ENCODE measurements around the gene GYS2. TPM values are rescaled to one million over a fixed set of nuclear protein-coding genes. Genes with fewer than 3 reads are reported as not detected.

GYS2 gene
- total RNA-seq, 1 experiment from 2014 or later = 0.47 TPM

DNA sequence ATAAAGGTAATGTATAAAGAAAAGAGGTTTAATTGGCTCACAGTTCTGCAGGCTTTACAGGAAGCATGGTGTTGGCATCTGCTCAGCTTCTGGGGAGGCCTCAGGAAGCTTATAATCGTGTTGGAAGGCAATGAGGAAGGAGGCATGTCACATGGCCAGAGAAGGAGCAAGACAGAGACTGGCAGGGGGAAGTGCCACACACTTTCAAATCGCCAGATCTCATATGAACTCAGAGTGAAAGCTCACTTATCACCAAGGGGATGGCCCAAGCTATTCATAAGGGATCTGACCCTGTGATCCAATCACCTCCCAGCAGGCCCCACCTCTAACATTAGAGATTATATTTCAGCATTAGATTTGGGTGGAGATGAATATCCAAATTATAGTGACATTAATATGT lies 26.7 kb upstream of the GYS2 start:
- no peak overlapping the region for H3K27ac Mint-ChIP-seq (ENCODE audit: low read depth, unreplicated experiment)
- no peak for TF ChIP-seq CTCF (IDR thresholded peaks at IDR 0.05; ENCODE audit: unreplicated experiment)
- H3K4me3 Mint-ChIP-seq (ENCODE audit: unreplicated experiment) = no peak overlapping the region
- H3K27me3 Mint-ChIP-seq (ENCODE audit: insufficient read depth, unreplicated experiment) = no peaks in the 10 kb centered on the region
- intact Hi-C loops (cut with micrococcal nuclease) = no loop called here
- POLR2A ChIA-PET = interaction anchor here (1.0 kb wide), 1 partner anchor 26 kb away, joined by 3 read pairs; the partner anchor contains the start of gene LDHB
- peaks cover 53% of the 10 kb centered on the region for H3K36me3 Mint-ChIP-seq (ENCODE audit: insufficient read depth, unreplicated experiment)
- no peaks in the 10 kb centered on the region for H3K4me1 Mint-ChIP-seq (ENCODE audit: insufficient read depth, unreplicated experiment)
- no peak for DNase-seq (ENCODE audit: unreplicated experiment)
- no TSS peak for BruUV-seq (replicated peaks)
- CTCF ChIA-PET = interaction anchor here (0.6 to 1.2 kb wide), 2 partner anchors 89 to 134 kb away, joined by 3 read pairs; no protein-coding TSS in a partner anchor
- no peaks in the 10 kb centered on the region for H3K9me3 Mint-ChIP-seq (ENCODE audit: unreplicated experiment)

DNA sequence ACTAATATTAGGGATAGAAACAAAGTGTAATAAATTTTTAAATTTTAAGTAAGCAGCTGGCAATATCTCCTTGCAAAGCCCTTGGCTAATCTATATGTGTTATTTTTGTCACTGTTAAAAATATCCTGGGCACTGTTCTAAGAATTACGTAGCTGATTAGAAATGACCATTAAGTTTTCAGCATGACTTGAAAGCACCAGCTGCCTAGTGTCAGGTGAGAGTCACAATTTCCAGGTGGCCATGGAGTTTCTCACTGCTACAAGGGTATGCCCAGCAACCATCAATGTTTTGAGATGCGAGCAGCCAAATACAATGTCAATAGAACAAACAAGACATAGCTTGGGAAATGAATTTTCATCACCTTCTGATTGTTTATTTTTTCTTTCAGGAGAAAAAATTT lies 23.3 kb upstream of the GYS2 start:
- Mint-ChIP-seq H3K4me3 (ENCODE audit: unreplicated experiment) (no peak overlapping the region), H3K27me3 (ENCODE audit: insufficient read depth, unreplicated experiment) (no peaks in the 10 kb centered on the region), H3K4me1 (ENCODE audit: insufficient read depth, unreplicated experiment) (no peaks in the 10 kb centered on the region), H3K36me3 (ENCODE audit: insufficient read depth, unreplicated experiment) (peaks cover 19% of the 10 kb centered on the region), H3K9me3 (ENCODE audit: unreplicated experiment) (peaks cover 8% of the 10 kb centered on the region), H3K27ac (ENCODE audit: low read depth, unreplicated experiment) (no peak overlapping the region)
- ChIA-PET CTCF (interaction anchor here (0.5 kb wide), 1 partner anchor 96 kb away, joined by 4 read pairs; no protein-coding TSS in a partner anchor), POLR2A (interaction anchor here (0.6 kb wide), 1 partner anchor 61 kb away, joined by 3 read pairs; no protein-coding TSS in a partner anchor)
- no peak for TF ChIP-seq CTCF (IDR thresholded peaks at IDR 0.05; ENCODE audit: unreplicated experiment)
- intact Hi-C loops (cut with micrococcal nuclease) = no loop called here
- BruUV-seq (replicated peaks) = no TSS peak
- DNase-seq (ENCODE audit: unreplicated experiment) = no peak

GRCh38 chr12:21618566-21618965 lies 13.9 kb upstream of the GYS2 start:
- intact Hi-C loops (cut with micrococcal nuclease) = no loop called here
- H3K36me3 Mint-ChIP-seq (ENCODE audit: insufficient read depth, unreplicated experiment) = no peaks in the 10 kb centered on the region
- no peaks in the 10 kb centered on the region for H3K9me3 Mint-ChIP-seq (ENCODE audit: unreplicated experiment)
- DNase-seq (ENCODE audit: unreplicated experiment) = no peak
- TF ChIP-seq CTCF (IDR thresholded peaks at IDR 0.05; ENCODE audit: unreplicated experiment) = no peak
- no peak overlapping the region for H3K27ac Mint-ChIP-seq (ENCODE audit: low read depth, unreplicated experiment)
- peaks cover 22% of the 10 kb centered on the region for H3K4me1 Mint-ChIP-seq (ENCODE audit: insufficient read depth, unreplicated experiment)
- BruUV-seq (replicated peaks) = no TSS peak
- no peak overlapping the region for H3K4me3 Mint-ChIP-seq (ENCODE audit: unreplicated experiment)
- no peaks in the 10 kb centered on the region for H3K27me3 Mint-ChIP-seq (ENCODE audit: insufficient read depth, unreplicated experiment)
- ChIA-PET POLR2A (no interaction called here), CTCF (interaction anchor here (0.5 kb wide), 1 partner anchor 90 kb away, joined by 3 read pairs; no protein-coding TSS in a partner anchor)

GRCh38 chr12:21617030-21617429 lies 12.4 kb upstream of the GYS2 start:
- ChIA-PET POLR2A (no interaction called here), CTCF (interaction anchor here (0.7 kb wide), 1 partner anchor 401 kb away, joined by 4 read pairs; no protein-coding TSS in a partner anchor)
- peaks cover 22% of the 10 kb centered on the region for H3K4me1 Mint-ChIP-seq (ENCODE audit: insufficient read depth, unreplicated experiment)
- no peaks in the 10 kb centered on the region for H3K36me3 Mint-ChIP-seq (ENCODE audit: insufficient read depth, unreplicated experiment)
- intact Hi-C loops (cut with micrococcal nuclease) = no loop called here
- no peak overlapping the region for H3K27ac Mint-ChIP-seq (ENCODE audit: low read depth, unreplicated experiment)
- no TSS peak for BruUV-seq (replicated peaks)
- H3K27me3 Mint-ChIP-seq (ENCODE audit: insufficient read depth, unreplicated experiment) = no peaks in the 10 kb centered on the region
- no peak for DNase-seq (ENCODE audit: unreplicated experiment)
- H3K9me3 Mint-ChIP-seq (ENCODE audit: unreplicated experiment) = no peaks in the 10 kb centered on the region
- H3K4me3 Mint-ChIP-seq (ENCODE audit: unreplicated experiment) = no peak overlapping the region
- TF ChIP-seq CTCF (IDR thresholded peaks at IDR 0.05; ENCODE audit: unreplicated experiment) = no peak

All from MCF 10A (cell line).